WI38 (cell line): ENCODE measurements around the gene ZNF618.

ENCODE experiments used
- H3K4me3 ChIP-seq: 2 replicates; pipeline ENCODE4 v1.5.1; 2011; ENCODE audit warnings: low read depth, mild to moderate bottlenecking, control low read depth, low read length
- TF ChIP-seq, protein P1 (sequence below): IDR thresholded peaks from 2 replicates; pipeline ENCODE4 v1.5.1; 2012; ENCODE audit warnings: low read depth, mild to moderate bottlenecking, control low read depth, low read length

Gene ZNF618

GRCh38 chr9:114027863-114028465, 151.9 kb downstream of the ZNF618 start:
- no peak overlapping the region for H3K4me3 ChIP-seq
- TF ChIP-seq, protein P1, sequence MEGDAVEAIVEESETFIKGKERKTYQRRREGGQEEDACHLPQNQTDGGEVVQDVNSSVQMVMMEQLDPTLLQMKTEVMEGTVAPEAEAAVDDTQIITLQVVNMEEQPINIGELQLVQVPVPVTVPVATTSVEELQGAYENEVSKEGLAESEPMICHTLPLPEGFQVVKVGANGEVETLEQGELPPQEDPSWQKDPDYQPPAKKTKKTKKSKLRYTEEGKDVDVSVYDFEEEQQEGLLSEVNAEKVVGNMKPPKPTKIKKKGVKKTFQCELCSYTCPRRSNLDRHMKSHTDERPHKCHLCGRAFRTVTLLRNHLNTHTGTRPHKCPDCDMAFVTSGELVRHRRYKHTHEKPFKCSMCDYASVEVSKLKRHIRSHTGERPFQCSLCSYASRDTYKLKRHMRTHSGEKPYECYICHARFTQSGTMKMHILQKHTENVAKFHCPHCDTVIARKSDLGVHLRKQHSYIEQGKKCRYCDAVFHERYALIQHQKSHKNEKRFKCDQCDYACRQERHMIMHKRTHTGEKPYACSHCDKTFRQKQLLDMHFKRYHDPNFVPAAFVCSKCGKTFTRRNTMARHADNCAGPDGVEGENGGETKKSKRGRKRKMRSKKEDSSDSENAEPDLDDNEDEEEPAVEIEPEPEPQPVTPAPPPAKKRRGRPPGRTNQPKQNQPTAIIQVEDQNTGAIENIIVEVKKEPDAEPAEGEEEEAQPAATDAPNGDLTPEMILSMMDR: no peak

DNA sequence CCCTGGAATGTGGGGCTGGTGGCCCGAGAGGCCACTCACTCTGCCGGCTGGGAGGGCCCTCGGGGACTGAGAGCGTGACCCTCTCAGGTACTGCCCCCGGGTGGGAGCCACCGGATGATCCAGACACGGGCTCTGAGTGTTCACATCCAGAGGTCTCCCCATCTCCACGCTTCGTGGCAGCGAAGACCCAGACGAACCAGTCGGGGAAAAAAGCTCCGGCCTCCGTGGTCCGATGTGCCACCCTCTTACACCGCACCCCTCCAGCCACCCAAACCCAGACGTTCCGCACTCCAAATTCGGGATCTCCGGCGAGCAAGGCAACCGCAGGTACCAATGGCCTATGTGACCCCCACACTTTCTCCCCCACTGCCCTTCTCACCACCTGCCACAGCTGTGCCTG, 152.5 kb downstream of the ZNF618 start:
- TF ChIP-seq, protein P1: no peak

GRCh38 chr9:114029311-114030170, 153.4 kb downstream of the ZNF618 start:
- H3K4me3 ChIP-seq: no peak overlapping the region
- TF ChIP-seq, protein P1: no peak

More for the DNA sequence above, 152.5 kb downstream of the ZNF618 start:
- no peak overlapping the region for H3K4me3 ChIP-seq

DNA sequence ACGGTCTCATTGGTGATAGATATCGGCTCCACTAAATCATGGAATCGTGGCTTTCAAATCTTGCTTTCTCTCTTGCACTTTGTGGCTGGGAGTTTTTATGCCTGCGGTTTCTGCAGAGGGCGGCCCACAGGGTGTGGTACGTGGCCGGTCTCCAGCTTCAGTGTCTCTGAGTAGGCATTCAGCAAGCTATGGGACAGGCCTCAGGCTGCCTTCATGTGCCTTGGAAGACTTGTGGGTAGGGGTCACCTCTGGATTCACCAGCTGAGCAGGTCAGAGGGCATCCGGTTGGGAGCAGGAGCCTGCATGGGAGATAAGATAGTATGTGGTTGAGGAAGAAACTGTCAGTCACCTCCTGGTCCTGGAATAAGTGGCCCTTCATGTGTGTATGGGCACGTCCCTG, 154.3 kb downstream of the ZNF618 start:
- TF ChIP-seq, protein P1: no peak
- H3K4me3 ChIP-seq: no peak overlapping the region

- H3K4me3 ChIP-seq: no peak overlapping the region
- TF ChIP-seq, protein P1: no peak
Measured at GRCh38 chr9:114031037-114031630, 155.0 kb downstream of the ZNF618 start.

- H3K4me3 ChIP-seq: no peak overlapping the region
- TF ChIP-seq, protein P1: no peak
Measured at GRCh38 chr9:114031948-114032840, 156.1 kb downstream of the ZNF618 start.
